Activated B cell treated with CpG ODN at 0.5 μM for 24 hours (primary cell): ENCODE data around the gene OR5A2. TPM values are rescaled to one million over a fixed set of nuclear protein-coding genes. Genes with fewer than 3 reads are reported as not detected.
"Not testable (repeated sequence)": the region's sequence is repeated elsewhere in the genome, so short reads cannot be mapped to it uniquely, and the experiment has no call there.

Experiments used
- ATAC-seq: fragments of 200-7000 bp; cut with Tn5 transposase; one replicate; pipeline ENCODE4 v1.10.0; 2021; ENCODE audit warnings: low read depth, mild to moderate bottlenecking, moderate library complexity
- CTCF ChIA-PET: fragments of 350-600 bp; sonication (Branson Sonifier 250); formaldehyde crosslinking; loops from one replicate; lab custom pipeline; 2021; ENCODE audit warnings: antibody characterized with exemption; lab: Charles Lee
- POLR2A ChIA-PET: fragments of 350-600 bp; sonication (Branson Sonifier 250); formaldehyde crosslinking; loops from one replicate; lab custom pipeline; 2021; ENCODE audit warnings: antibody characterized with exemption; lab: Charles Lee
- DNase-seq: peaks from one replicate; pipeline ENCODE4 v3.0.0; 2022
- H3K27ac Mint-ChIP-seq: one replicate; pipeline ENCODE4 v1.8.0; 2020; ENCODE audit warnings: mixed read lengths
- H3K27me3 Mint-ChIP-seq: one replicate; pipeline ENCODE4 v1.8.0; 2021; ENCODE audit warnings: mixed read lengths
- H3K36me3 Mint-ChIP-seq: one replicate; pipeline ENCODE4 v1.8.0; 2021; ENCODE audit warnings: low read depth, mixed read lengths
- H3K4me1 Mint-ChIP-seq: one replicate; pipeline ENCODE4 v1.8.0; 2021; ENCODE audit warnings: mixed read lengths
- H3K4me3 Mint-ChIP-seq: one replicate; pipeline ENCODE4 v1.8.0; 2020; ENCODE audit warnings: mild to moderate bottlenecking, mixed read lengths
- H3K9me3 Mint-ChIP-seq: one replicate; pipeline ENCODE4 v1.8.0; 2020; ENCODE audit warnings: mixed read lengths
- intact Hi-C: fragments of 100-400 bp; cut with micrococcal nuclease; formaldehyde crosslinking; loops from one replicate; pipeline ENCODE4 v1.15.1; 2024
- total RNA-seq: library from RNA; stranded (reverse); gene quantifications from 2 replicates; pipeline ENCODE4 v1.2.3, GENCODE V29; 2022
- TF ChIP-seq, protein P1 (sequence below): fragments of 200-600 bp; IDR thresholded peaks from one replicate; pipeline ENCODE4 v1.8.0; 2022; ENCODE audit warnings: antibody characterized with exemption, mild to moderate bottlenecking

Gene OR5A2
- total RNA-seq, 1 donor from 2014 or later = not detected

DNA sequence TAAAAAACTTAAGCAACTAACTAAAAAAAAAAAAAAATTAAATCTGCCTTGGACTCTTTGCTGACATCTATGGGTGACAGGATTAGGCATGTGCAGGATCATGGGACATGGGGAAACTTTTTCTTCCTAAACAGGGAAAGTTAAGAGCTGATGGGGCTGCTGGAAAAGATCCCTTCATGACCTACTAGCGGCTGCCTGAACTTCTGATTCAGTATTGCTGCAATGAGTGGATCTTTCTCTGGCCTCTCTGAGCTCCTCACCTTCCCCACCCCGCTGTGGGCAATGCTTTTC is 25.0 kb downstream of the OR5A2 start:
- CTCF ChIA-PET = interaction anchor here (2.0 kb wide), 1 partner anchor 17 kb away, joined by 4 read pairs; no protein-coding TSS in a partner anchor
- ATAC-seq (no peak), DNase-seq (no peak)
- no peak overlapping the region for H3K4me3 Mint-ChIP-seq
- peaks cover 10% of the 10 kb centered on the region for H3K9me3 Mint-ChIP-seq
- H3K27ac Mint-ChIP-seq = no peak overlapping the region
- intact Hi-C loops = no loop called here
- no peaks in the 10 kb centered on the region for H3K27me3 Mint-ChIP-seq
- no peaks in the 10 kb centered on the region for H3K36me3 Mint-ChIP-seq
- TF ChIP-seq, protein P1, sequence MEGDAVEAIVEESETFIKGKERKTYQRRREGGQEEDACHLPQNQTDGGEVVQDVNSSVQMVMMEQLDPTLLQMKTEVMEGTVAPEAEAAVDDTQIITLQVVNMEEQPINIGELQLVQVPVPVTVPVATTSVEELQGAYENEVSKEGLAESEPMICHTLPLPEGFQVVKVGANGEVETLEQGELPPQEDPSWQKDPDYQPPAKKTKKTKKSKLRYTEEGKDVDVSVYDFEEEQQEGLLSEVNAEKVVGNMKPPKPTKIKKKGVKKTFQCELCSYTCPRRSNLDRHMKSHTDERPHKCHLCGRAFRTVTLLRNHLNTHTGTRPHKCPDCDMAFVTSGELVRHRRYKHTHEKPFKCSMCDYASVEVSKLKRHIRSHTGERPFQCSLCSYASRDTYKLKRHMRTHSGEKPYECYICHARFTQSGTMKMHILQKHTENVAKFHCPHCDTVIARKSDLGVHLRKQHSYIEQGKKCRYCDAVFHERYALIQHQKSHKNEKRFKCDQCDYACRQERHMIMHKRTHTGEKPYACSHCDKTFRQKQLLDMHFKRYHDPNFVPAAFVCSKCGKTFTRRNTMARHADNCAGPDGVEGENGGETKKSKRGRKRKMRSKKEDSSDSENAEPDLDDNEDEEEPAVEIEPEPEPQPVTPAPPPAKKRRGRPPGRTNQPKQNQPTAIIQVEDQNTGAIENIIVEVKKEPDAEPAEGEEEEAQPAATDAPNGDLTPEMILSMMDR = no peak
- H3K4me1 Mint-ChIP-seq = no peaks in the 10 kb centered on the region
- POLR2A ChIA-PET = no interaction called here

DNA sequence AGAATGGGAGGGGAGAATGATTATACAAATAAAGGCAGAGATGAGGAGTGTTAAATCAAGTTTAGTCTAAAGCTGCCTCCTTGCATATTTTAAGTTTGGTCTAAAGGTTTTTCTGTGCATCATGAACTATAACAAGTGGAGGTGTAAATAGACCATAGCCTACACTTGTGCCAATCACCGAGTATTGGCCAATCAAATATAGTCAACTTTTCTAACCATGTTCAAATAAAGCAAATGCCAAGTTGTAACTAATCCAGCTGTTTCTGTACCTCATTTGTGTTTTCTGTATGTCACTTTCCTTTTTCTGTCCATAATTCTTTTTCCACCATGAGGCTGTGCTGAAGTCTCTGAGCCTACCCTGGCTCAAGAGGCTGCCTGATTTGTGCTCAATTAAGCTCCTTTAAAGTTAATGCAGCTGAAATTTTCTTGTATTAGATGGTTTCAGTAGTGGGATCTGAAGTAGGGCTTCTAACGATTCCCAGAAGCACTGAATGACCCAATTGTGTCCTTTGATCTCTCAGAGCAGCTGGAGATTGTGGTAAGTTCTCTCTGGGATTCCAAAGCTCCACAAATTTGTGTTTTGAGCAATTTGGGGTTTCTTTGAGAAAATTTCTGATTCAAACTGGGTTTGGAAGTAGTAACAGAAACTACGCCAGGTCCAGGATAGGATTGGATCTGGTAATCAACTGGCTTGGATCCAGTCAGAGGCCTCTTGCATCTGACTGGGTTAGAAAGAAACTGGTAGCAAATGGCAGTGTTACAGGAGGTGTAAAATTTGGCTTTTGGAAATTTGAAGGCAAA is 25.6 kb downstream of the OR5A2 start:
- no peak overlapping the region for H3K27ac Mint-ChIP-seq
- no peaks in the 10 kb centered on the region for H3K27me3 Mint-ChIP-seq
- intact Hi-C loops = no loop called here
- no peak for DNase-seq
- ChIA-PET CTCF (interaction anchor here (0.6 to 2.0 kb wide), 2 partner anchors 18 to 277 kb away, joined by 3 to 4 read pairs; no protein-coding TSS in a partner anchor), POLR2A (no interaction called here)
- H3K9me3 Mint-ChIP-seq = peaks cover 10% of the 10 kb centered on the region
- no peak overlapping the region for H3K4me3 Mint-ChIP-seq
- H3K4me1 Mint-ChIP-seq = no peaks in the 10 kb centered on the region
- no peak for ATAC-seq
- TF ChIP-seq, protein P1 = no peak
- H3K36me3 Mint-ChIP-seq = no peaks in the 10 kb centered on the region

DNA sequence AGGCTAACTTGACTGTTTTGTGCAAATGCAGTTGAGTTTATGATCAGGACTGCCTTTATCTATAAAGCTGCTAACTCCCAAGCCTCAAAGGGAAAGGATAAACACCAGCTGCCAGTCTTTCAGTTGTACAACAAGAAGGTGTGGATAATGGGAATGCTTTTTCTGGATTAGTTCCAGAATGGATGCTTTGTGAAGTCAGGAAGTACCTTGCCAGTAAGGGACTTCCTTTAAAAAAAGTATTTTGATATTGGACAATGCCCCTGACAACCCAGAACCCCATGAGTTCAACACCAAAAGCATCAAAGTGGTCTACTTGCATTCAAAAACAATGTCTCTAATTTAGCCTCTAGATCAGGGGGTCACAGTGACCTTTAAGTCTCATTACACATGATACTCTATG is 32.0 kb downstream of the OR5A2 start:
- H3K4me3 Mint-ChIP-seq = no peak overlapping the region
- intact Hi-C loops = no loop called here
- TF ChIP-seq, protein P1 = no peak
- ChIA-PET POLR2A (no interaction called here), CTCF (no interaction called here)
- DNase-seq (no peak), ATAC-seq (no peak)
- no peaks in the 10 kb centered on the region for H3K9me3 Mint-ChIP-seq
- H3K36me3 Mint-ChIP-seq = no peaks in the 10 kb centered on the region
- H3K4me1 Mint-ChIP-seq = no peaks in the 10 kb centered on the region
- no peak overlapping the region for H3K27ac Mint-ChIP-seq
- H3K27me3 Mint-ChIP-seq = no peaks in the 10 kb centered on the region

DNA sequence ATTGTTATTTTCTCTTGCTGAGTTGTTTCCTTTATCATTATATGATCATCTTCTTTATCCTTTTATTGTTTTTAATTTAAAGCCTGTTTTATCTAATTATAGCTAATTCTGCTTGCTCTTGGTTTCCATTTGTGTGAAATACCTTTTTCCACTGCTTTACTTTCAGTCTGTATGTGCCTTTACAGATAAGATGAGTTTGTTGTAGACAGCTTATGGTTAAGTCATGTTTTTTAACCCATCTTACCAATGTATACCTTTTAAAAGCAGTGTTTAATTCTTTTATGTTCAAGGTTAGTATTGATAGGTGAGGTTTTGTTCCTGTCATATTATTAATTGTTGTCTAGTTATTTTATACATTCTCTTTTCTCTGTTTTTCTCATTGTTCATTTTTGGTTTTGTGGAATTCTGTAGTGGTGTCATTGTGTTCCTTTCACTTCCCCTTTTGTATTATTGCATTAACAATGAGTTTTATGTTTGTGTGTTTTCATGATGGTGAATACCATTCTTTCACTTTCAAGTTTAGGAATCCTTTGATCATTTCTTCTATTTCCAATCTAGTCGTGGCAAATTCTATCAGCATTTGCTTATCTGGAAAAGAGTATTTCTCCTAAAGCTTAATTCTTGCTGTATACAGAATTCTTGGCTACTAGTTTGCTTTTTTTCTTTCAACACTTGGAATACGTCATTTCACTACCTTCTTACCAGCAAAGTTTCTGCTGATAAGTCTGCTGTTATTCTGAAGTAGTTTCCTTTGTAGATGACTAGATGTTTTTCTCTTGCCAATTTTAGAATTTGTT is 45.8 kb downstream of the OR5A2 start:
- no peak for DNase-seq
- Mint-ChIP-seq H3K4me3 (peak overlapping the region; percentile 64), H3K9me3 (peaks cover 4% of the 10 kb centered on the region), H3K36me3 (peaks cover 2% of the 10 kb centered on the region), H3K27me3 (no peaks in the 10 kb centered on the region), H3K4me1 (peaks cover 24% of the 10 kb centered on the region), H3K27ac (peak overlapping the region; percentile 53)
- CTCF ChIA-PET = interaction anchor here (1.2 to 1.4 kb wide), 2 partner anchors 13 to 49 kb away, joined by 3 to 4 read pairs; no protein-coding TSS in a partner anchor
- TF ChIP-seq, protein P1 = no peak
- intact Hi-C loops = no loop called here
- ATAC-seq = no peak
- POLR2A ChIA-PET = no interaction called here

DNA sequence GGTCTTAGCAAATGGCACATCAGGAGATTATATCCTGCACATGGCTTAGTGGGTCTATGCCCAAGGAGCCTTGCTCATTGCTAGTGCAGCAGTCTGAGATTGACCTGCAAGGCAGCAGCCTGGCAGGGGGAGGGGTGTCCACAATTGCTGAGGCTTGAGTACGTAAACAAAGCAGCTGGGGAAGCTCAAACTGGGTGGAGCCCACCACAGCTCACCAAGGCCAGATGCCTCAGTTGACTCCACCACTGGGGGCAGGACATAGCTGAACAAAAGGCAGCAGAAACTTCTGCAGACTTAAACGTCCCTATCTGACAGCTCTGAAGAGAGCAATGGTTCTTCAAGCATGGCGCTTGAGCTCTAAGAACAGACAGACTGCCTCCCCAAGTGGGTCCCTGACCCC is 53.9 kb downstream of the OR5A2 start:
- H3K4me3 Mint-ChIP-seq, H3K36me3 Mint-ChIP-seq, DNase-seq, POLR2A ChIA-PET, H3K27ac Mint-ChIP-seq, intact Hi-C loops, CTCF ChIA-PET, H3K27me3 Mint-ChIP-seq: not testable (repeated sequence)
- Mint-ChIP-seq H3K9me3 (peaks cover 14% of the 10 kb centered on the region), H3K4me1 (peaks cover 36% of the 10 kb centered on the region)
- ATAC-seq = peak; percentile 25
